Measurements from ENCODE around the gene ANKS6.
A peak's percentile ranks its signal among the peaks of the same experiment; 100 is the strongest.

ANKS6 gene

GRCh38 chr9:98728500-98728899 is 67.9 kb downstream of the ANKS6 start:
- no peak for DNase-seq

DNA sequence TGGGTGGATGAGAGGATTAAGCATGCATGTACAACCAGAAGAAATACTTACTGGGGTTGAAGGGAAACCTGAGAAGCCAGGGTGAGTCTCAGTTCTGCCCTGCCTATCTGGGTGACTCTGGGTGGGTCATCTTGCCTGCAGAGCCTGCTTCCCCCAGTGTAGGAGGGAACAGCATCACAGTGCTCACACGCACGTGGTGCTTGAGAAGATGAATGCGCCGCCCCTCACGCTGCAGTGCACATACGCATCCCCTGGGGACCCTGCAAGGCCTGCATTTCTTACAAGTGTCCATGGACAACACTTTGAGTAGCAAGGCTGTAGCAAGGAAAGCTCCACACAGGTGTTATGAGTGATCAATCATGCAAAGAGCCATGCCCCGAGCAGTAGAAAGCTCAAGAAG is 68.9 kb downstream of the ANKS6 start:
- DNase-seq = no peak

DNA sequence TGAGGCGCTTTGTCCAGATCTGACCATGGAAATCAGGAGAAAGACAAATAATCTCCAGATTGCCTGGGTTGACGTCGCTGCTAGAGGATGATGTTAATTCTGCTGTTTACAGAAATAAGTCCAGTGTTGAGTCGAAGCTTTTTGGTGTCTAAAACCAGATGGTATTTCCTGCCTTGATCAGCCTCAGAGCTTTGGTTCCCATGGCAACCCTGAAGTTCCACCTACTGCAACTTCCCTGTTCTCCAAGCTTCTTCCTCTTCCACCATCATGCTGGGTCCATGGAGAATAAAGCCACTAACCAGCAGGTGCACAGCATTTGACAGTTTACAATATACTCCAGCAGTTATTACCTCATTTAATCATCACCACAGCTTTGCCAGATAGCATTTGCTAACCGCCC is 69.6 kb downstream of the ANKS6 start:
- peak; percentile 22 for DNase-seq

DNA sequence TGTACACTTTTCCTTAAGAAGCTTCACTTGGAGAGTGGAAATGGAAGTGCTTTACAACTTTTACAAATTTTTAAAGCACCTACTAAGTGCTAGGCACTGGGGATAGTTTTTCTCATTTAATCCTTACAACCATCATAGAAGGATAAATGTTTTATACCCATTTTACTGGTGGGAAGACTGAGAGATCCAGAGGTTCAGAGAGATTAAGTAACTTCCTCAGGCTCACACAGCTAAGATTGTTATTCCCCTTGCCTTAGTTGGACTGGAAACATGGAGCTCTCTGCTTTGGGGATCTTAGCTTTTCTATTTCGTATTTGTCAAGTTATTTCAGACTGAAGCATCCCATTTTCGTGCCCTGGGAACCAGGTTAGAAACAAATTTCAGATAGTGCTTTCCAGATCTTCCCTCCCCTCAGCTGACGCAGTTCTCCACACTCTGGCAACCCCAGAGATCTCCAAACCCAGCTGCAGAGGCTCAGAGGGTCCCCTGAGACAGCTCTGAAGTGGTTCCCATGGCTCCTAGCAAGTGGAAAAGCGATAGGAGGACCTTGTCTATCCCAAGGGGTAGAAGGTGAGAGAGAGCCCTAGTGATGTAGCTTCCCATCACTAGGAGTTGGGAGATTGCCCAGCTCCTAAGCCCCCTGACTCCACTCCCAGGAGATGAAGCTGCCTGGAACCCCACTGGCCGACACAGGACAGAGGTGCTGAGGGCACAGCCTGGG is 71.4 kb downstream of the ANKS6 start:
- peak; percentile 44 for DNase-seq

- no peak for DNase-seq
Measured at GRCh38 chr9:98721643-98722042, 74.7 kb downstream of the ANKS6 start.

DNA sequence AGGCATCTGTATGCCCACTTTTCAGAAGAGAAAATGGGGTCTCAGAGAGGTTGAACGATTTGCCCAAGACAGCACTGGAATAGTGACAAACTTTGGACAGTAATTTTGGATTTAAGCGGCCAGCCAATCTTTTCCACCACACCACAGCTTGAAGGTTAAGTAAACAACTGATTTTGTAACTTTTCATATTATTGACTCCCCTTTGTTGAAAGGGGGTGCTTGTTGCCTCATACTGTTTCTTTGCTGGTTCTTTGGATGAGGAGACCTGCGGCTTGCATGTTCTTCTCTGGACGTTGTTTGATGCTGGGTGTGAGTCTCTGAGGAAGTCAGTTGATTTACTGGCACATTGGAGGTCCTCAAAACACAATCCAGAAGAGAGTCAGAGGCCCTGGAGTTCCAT is 76.0 kb downstream of the ANKS6 start:
- no peak for DNase-seq

GRCh38 chr9:98719055-98719454 is 77.3 kb downstream of the ANKS6 start:
- no peak for DNase-seq

- DNase-seq = no peak
Measured at GRCh38 chr9:98714833-98715232, 81.5 kb downstream of the ANKS6 start.

GRCh38 chr9:98712987-98713386 is 83.4 kb downstream of the ANKS6 start:
- no peak for DNase-seq

DNA sequence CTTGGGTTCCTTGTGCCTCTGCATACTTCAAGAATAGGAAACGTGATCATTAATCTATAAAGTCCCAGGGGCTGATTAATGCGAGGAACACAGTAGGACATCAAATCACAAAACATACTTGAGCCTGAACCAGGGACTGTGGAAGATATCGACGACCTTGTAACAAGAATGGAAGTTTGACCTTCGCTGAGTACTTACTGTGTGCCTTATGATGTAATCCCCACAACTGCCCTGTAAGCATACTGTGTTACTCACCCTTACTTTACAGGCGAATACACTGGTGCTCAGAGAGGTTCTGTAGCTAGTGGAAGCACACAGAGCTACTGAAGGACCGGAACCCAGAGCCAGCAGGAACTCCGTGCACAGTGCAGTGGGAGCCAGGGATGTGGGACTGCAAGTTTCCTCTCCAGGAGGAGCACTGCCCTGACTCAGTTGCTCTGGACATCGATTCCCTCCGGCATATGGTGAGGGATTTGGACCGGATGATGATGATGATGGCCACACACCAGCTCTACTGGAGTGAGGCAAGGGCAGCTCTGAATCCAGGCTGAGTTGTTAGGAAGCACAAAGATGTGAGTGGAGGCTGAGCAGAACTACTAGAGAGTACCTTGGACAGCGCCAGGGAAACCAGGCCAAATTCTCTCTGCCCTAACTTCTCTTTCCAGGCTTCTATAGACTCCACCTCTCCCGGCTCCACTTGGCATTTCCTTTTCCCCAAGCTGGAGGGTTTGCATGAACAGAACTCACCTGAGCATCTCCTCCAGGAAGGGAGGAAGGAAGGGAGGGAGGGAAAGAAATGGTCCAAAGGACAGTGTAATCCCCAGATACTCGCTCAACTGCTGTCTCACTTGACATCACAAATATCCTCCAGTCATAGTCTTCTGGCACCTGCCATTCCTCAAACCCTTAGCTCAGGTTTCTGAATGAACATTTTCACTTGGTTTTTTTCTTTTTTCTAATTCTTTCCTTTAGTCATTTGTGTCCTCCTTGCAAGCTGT is 86.1 kb downstream of the ANKS6 start:
- DNase-seq = no peak

DNA sequence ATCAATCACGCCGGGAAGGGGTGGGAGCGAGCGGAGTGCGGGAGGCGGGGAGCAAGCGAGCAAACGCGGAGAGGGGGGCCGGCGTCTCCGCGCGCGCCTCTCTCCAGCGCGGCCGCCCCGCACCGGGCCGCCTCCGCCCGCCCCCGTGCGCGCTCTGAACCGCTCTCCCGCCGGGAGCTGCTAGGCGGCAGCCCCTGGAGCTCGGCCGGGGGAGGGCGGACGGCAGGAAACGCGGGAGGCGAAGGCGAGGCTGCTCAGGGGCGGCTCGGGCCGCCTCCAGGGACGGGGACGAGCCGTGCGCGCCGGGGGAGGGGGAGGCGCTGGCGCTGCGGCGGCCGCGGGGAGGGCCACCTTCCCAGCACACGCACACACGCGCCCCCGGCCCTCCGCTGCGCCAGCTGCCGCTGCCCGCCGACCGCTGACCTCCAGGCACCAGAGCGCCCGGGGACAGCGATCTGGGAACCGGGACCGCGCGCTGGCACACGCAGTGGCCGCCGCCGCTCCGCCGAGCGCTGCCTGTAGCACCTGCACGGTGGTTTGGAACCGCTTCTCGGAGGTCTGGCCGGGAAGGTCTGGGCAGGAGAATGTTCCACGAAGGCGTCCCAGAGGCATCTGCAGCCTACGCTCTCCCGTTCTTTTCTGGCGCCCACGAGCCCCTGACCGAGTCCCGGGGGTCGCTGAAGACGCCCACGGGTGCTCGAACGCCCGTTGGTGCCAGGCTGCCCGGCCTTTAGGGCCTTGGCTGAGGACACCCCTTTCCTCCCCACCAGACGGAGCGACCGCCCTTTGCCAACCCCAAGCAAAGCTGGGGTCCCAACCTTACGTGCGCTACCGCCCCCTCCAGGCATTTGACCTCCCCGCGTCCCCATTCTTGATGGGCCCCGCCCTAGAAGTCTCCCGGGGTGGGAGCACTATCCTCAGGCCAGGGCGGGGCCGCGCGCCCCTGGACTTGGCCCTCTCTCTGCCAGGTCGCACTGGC is 87.1 kb downstream of the ANKS6 start, which contains the start of gene GABBR2:
TSS of gene GABBR2 (minus strand) at position 3 of the 979 bp plus-strand sequence. CDS start 198 bp downstream, outside the sequence.
- DNase-seq = peak; percentile 67

DNA sequence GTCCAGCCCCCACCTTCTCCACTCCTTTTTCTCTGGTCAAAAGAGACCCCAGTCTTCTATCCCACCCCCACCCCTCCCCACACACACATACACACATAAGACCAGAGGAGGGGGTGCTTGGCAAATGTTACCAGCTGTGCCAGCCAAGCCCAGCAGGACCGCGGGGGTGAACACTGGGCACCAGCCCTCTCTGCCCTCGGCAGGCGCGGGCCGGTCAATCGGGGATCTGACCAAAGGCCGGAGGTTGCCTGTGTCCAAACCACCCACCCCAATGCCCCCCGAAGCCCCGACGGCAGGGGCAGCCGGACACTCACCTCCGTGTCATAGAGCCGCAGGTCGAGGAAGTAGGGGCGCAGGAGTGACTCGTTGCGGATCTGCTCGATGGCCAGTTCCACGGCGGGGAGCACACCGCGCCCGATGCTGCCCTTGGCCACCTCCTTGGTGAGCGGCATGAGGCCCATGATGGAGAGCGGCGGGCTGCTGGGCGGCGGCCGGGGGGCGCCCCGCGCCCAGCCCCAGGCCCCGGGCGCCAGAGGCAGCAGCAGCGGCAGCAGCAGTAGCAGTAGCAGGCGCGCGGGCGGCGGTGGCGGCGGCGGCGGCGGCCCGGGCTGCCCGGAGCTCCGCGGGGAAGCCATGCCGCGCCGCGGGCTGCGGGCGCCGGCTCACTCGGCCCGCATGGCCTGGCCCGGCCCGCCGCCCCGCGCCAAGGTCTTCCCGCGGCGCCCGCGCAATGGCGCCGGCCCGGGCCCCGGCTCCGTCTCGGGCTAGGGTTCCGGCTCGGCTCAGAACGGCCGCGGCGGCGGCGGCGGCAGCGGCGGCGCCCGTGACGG is 88.0 kb downstream of the ANKS6 start:
- DNase-seq = no peak

DNA sequence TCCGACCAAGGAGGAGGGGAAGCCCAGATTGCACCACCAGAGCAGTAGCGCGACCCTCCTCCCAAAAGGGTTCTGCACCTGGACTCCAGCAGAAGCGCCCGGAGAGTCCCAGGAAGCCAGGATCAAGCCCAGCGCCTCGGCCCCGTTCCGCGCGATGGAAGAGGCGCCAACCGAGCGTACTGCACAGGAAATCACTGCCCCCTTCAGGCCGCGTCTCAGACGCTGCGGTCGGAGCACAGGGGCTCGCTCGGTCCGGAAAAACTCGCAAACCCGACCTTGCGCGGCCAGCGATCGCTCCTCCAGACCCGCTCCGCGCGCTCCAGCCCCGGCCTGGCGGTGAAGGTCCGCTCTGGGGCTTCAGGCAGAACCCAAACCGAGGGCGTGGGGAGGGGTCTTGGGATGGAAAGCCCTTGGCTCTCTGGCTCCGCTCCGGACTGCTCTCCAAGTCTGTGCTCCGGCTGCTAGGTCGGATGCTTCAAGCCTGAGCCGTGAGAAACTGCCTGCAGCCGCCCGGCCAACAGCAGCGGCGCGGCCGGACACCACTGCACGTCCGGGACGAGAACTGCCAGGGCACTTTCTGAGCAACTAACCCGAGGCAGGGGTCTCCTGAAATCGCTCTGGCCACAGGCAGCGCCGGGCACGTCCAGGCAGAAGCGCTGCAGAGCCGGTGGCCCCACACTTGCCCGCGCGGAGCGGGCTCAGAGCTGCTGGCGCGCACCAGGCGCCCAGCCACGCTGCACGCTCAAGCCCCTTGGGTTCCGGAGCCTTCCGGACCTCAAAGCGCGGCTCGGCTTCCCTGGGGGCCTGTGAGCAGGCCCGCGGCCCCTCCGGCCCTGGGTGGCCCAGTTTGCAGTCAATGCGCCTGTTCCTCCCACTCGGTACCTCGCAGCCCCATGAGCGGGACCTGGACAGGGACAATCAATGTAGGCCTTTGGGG is 88.9 kb downstream of the ANKS6 start:
- peak; percentile 92 for DNase-seq

DNA sequence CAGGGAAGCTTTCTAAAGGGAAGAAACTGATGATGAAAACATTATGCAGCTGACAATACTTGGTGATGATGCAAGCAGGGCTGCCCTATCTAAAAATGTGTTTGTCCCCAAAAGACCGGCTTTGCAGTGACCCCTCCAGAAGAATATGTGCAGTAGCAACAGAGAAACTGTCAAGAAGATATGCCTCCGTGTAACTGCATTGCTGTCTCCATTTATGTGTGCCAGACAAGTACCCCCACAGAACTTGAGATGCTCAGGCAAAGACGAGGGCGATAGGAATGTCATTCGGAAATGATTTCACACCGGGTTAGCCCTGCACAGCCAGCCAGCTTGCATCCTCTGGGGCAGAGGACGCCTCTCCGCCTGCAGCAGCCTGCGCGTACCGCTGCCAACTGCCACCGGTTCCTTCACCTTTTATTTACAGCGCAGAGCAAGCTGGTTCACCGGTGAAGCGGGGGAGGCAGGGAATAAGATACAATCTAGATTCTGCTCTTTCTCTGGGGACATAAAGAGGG is 89.6 kb downstream of the ANKS6 start:
- peak; percentile 92 for DNase-seq

- peak; percentile 12 for DNase-seq
Measured at GRCh38 chr9:98702835-98703380, 93.4 kb downstream of the ANKS6 start.

DNA sequence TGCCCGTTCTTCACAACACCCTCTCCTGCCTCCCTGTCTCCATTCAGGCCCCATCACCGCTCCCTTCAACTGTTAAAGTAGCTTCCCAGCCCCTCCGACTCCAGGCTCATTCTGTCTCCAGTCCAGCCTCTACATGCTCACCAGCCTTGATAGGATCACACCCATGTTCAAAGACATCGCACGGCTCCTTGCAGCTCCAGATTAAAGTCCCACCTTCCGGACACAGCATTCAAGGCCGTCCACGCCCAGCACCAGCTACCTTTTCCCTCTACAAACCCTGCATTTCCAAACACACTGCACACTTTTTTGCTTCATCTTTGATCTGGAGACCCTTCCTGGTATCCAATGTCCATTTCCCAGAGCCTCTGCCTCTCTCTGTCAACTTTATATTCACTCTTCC is 94.0 kb downstream of the ANKS6 start:
- no peak for DNase-seq

DNA sequence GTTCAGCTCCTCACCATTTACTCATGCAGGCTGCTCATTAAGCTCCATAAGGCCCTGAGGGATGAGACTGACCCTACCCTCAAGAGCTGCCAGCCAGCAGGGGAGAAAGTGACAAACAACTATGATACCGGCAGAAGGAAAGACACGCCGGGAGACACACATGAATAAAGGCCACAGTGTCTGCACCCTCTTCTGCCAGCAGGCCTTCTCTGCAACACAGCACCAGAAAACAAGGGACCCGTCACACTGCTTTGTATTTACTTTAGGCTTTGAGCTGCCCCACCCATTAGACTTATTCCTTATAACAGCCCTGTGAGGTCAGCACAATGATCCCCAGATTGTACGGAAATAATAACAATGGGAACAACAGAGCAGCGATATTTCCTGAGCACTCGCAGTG is 94.8 kb downstream of the ANKS6 start:
- no peak for DNase-seq

- DNase-seq = no peak
Measured at GRCh38 chr9:98700801-98701200, 95.6 kb downstream of the ANKS6 start.

GRCh38 chr9:98698856-98699255 is 97.5 kb downstream of the ANKS6 start:
- DNase-seq = no peak

- no peak for DNase-seq
Measured at GRCh38 chr9:98694943-98695342, 101.4 kb downstream of the ANKS6 start.

Data from NCI-H2171 treated with DMSO at 0.1 percent for 48 hours (cell line).